Measurements from ENCODE around the gene COL11A2. TPM values are rescaled to one million over a fixed set of nuclear protein-coding genes. Genes with fewer than 3 reads are reported as not detected.

COL11A2 gene
- total RNA-seq, 2 donors from 2014 or later, result 0.78 to 2.3 TPM

GRCh38 chr6:33195304-33196165 is 3.3 kb upstream of the COL11A2 start:
- H3K36me3 ChIP-seq (replicated peaks in 1 of 2; ENCODE audit: insufficient read depth in 1 of 2, low read depth in 2 of 2), result peaks cover 0 to 20% of the 10 kb centered on the region in 2 donors
- DNase-seq (no peak), ATAC-seq (no peak)
- 75 to 87% methylated on average over 9 to 15 of the region's 15 CpGs for WGBS, 2 donors
- H3K27ac ChIP-seq, result no peak overlapping the region
- H3K9me3 ChIP-seq, result no peaks in the 10 kb centered on the region
- H3K4me3 ChIP-seq, result no peak overlapping the region
- intact Hi-C loops (cut with DNase I), result no loop called here
- TF ChIP-seq CTCF (IDR thresholded peaks at IDR 0.05), result no peak
- no peak for TF ChIP-seq POLR2A (IDR thresholded peaks at IDR 0.05)
- peaks cover 0 to 6% of the 10 kb centered on the region in 2 donors for H3K27me3 ChIP-seq
- H3K4me1 ChIP-seq, result peaks cover 52% of the 10 kb centered on the region

GRCh38 chr6:33194431-33194979 is 2.2 kb upstream of the COL11A2 start:
- Histone ChIP-seq H3K4me1 (peaks cover 49% of the 10 kb centered on the region), H3K9me3 (no peaks in the 10 kb centered on the region), H3K27me3 (peaks cover 0 to 6% of the 10 kb centered on the region in 2 donors), H3K36me3 (replicated peaks in 1 of 2; ENCODE audit: insufficient read depth in 1 of 2, low read depth in 2 of 2) (peaks cover 0 to 20% of the 10 kb centered on the region in 2 donors), H3K4me3 (no peak overlapping the region), H3K27ac (no peak overlapping the region)
- ATAC-seq (no peak), DNase-seq (no peak)
- intact Hi-C loops (cut with DNase I), result no loop called here
- TF ChIP-seq POLR2A (IDR thresholded peaks at IDR 0.05), result no peak
- TF ChIP-seq CTCF (IDR thresholded peaks at IDR 0.05), result no peak
- 84 to 85% methylated on average over 5 to 8 of the region's 8 CpGs for WGBS, 2 donors

- Histone ChIP-seq H3K4me1 (peaks cover 40% of the 10 kb centered on the region), H3K27ac (peak overlapping the region in 2 of 4 donors; percentile 11 to 53), H3K9me3 (no peaks in the 10 kb centered on the region), H3K27me3 (peaks cover 0 to 6% of the 10 kb centered on the region in 2 donors), H3K36me3 (replicated peaks in 1 of 2; ENCODE audit: insufficient read depth in 1 of 2, low read depth in 2 of 2) (peaks cover 0 to 20% of the 10 kb centered on the region in 2 donors), H3K4me3 (no peak overlapping the region)
- intact Hi-C loops (cut with DNase I), result no loop called here
- ATAC-seq (no peak), DNase-seq (no peak)
- WGBS, 2 donors, result 79 to 85% methylated on average over 5 to 6 of the region's 6 CpGs
- TF ChIP-seq POLR2A (IDR thresholded peaks at IDR 0.05) (no peak), CTCF (IDR thresholded peaks at IDR 0.05) (no peak)
Observed at GRCh38 chr6:33193619-33194018, 1.4 kb upstream of the COL11A2 start.

- Histone ChIP-seq H3K9me3 (no peaks in the 10 kb centered on the region), H3K4me3 (no peak overlapping the region), H3K4me1 (peaks cover 34% of the 10 kb centered on the region), H3K27ac (peak overlapping the region in 2 of 4 donors; percentile 11 to 53), H3K27me3 (peaks cover 0 to 6% of the 10 kb centered on the region in 2 donors), H3K36me3 (replicated peaks in 1 of 2; ENCODE audit: insufficient read depth in 1 of 2, low read depth in 2 of 2) (peaks cover 0 to 20% of the 10 kb centered on the region in 2 donors)
- ATAC-seq, result peak; percentile 33
- 3 to 5% methylated on average over 44 to 68 of the region's 72 CpGs for WGBS, 2 donors
- DNase-seq, result peak in 3 of 4 donors; percentile 34 to 59 (median 46)
- TF ChIP-seq POLR2A (IDR thresholded peaks at IDR 0.05), result no peak
- no peak for TF ChIP-seq CTCF (IDR thresholded peaks at IDR 0.05)
- intact Hi-C loops (cut with DNase I), result no loop called here
Observed at GRCh38 chr6:33192671-33193602, 670 bp upstream of the COL11A2 start.
